Neural cell (in vitro differentiated cells): ENCODE data around the gene HTR7.

Experiments
- CTCF ChIP-seq: fragments of 450-650 bp; IDR thresholded peaks from 2 replicates; pipeline ENCODE4 v1.5.1; 2014; ENCODE audit warnings: antibody characterized with exemption, mild to moderate bottlenecking, moderate library complexity; ENCODE audit not compliant: poor library complexity, severe bottlenecking
- EP300 ChIP-seq: fragments of 450-650 bp; conservative IDR thresholded peaks from 2 replicates; pipeline ENCODE4 v1.6.1; 2014; ENCODE audit warnings: antibody characterized with exemption, mild to moderate bottlenecking, moderate library complexity; ENCODE audit not compliant: poor library complexity, severe bottlenecking
- EZH2 ChIP-seq: fragments of 200-600, 300-800 bp; shearing (Covaris generic), sonication (generic); IDR thresholded peaks from 2 replicates; pipeline ENCODE4 v1.6.1; 2014; ENCODE audit warnings: antibody characterized with exemption, low read length, borderline replicate concordance, mild to moderate bottlenecking; ENCODE audit not compliant: insufficient read depth, poor library complexity, severe bottlenecking
- MXI1 ChIP-seq: fragments of 450-650 bp; conservative IDR thresholded peaks from 2 replicates; pipeline ENCODE4 v1.6.1; 2014; ENCODE audit warnings: antibody characterized with exemption, mild to moderate bottlenecking; ENCODE audit not compliant: poor library complexity, severe bottlenecking
- POLR2AphosphoS5 ChIP-seq: IDR thresholded peaks from 2 replicates; pipeline ENCODE4 v1.6.1; 2012
- RAD21 ChIP-seq: fragments of 450-650 bp; conservative IDR thresholded peaks from 2 replicates; pipeline ENCODE4 v1.6.1; 2014; ENCODE audit warnings: antibody characterized with exemption, mild to moderate bottlenecking, moderate library complexity
- REST ChIP-seq: IDR thresholded peaks from 2 replicates; pipeline ENCODE4 v1.6.1; 2012; ENCODE audit warnings: borderline replicate concordance
- TAF1 ChIP-seq: IDR thresholded peaks from 2 replicates; pipeline ENCODE4 v1.6.1; 2012; ENCODE audit warnings: low read depth

- TF ChIP-seq POLR2AphosphoS5 (no peak), EP300 (no peak), CTCF (no peak), REST (no peak), EZH2 (no peak), TAF1 (no peak), RAD21 (no peak), MXI1 (no peak)
Observed at GRCh38 chr10:90799172-90799571, 58.7 kb downstream of the HTR7 start.
